Measurements from ENCODE around the gene INTS6.

DNA sequence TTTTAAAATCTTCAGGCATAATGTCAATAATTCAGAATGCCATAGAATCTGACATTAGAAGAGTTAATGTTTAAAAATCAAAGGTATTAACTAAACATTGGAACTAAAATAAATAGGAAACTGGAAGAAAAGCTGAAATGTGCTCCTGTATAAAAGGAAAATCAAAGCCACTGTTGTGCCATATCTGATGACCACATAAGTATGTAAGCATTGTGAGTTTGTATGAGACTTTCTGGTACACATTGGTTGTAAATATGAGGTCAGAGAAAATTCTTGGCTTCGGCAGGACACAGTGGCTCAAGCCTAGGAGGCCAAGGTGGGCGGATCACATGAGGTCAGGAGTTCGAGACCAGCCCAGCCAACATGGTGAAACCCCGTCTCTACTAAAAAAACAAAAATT, 48.3 kb upstream of the INTS6 start:
- TF ChIP-seq POLR2A (IDR thresholded peaks at IDR 0.05) (no peak), CTCF (IDR thresholded peaks at IDR 0.05 in 4 of 5, conservative IDR thresholded peaks at IDR 0.05 in 1 of 5) (no peak)
